ENCODE data around the gene TMEM35B.

The TMEM35B gene

GRCh38 chr1:34984793-34985608 is at the start of gene TMEM35B:
Gene TMEM35B, minus strand, starts transcription at chr1:34985347. Its CDS starts 42 bp downstream, at chr1:34985305.
- H3K9me2 ChIP-seq (replicated peaks; ENCODE audit: low read depth, low read length) = no peaks in the 10 kb centered on the region
- peak within 1 kb of the TSS; percentile 85 for H3K4me3 ChIP-seq (ENCODE audit: low read length, poor library complexity, severe bottlenecking)
- peaks cover 6% of the 10 kb centered on the region for H4K20me1 ChIP-seq (ENCODE audit: insufficient read depth, low read length, poor library complexity, severe bottlenecking)
- peaks cover 3% of the 10 kb centered on the region; the same call in 1 of the 2 replicates for H3F3A ChIP-seq (ENCODE audit: low read depth)
- TF ChIP-seq, protein P1, sequence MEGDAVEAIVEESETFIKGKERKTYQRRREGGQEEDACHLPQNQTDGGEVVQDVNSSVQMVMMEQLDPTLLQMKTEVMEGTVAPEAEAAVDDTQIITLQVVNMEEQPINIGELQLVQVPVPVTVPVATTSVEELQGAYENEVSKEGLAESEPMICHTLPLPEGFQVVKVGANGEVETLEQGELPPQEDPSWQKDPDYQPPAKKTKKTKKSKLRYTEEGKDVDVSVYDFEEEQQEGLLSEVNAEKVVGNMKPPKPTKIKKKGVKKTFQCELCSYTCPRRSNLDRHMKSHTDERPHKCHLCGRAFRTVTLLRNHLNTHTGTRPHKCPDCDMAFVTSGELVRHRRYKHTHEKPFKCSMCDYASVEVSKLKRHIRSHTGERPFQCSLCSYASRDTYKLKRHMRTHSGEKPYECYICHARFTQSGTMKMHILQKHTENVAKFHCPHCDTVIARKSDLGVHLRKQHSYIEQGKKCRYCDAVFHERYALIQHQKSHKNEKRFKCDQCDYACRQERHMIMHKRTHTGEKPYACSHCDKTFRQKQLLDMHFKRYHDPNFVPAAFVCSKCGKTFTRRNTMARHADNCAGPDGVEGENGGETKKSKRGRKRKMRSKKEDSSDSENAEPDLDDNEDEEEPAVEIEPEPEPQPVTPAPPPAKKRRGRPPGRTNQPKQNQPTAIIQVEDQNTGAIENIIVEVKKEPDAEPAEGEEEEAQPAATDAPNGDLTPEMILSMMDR (conservative IDR thresholded peaks at IDR 0.05; ENCODE audit: low read length) = peak; percentile 34
- TF ChIP-seq EZH2phosphoT487 (IDR thresholded peaks at IDR 0.05; ENCODE audit: borderline replicate concordance) = no peak
- H3K27me3 ChIP-seq (ENCODE audit: insufficient read depth, low read length, poor library complexity, severe bottlenecking) = no peaks in the 10 kb centered on the region
- peaks cover 19% of the 10 kb centered on the region for H3K4me1 ChIP-seq (ENCODE audit: insufficient read depth, low read length, poor library complexity, severe bottlenecking)
- H2AFZ ChIP-seq (ENCODE audit: low read length) = peak within 1 kb of the TSS; percentile 70
- peak within 1 kb of the TSS; percentile 97 for H3K4me2 ChIP-seq (ENCODE audit: low read depth, low read length, poor library complexity, severe bottlenecking)
- peaks cover 13% of the 10 kb centered on the region; the same call in 1 of the 2 replicates for H3K36me3 ChIP-seq (ENCODE audit: insufficient read depth, low read length)
- no peaks in the 10 kb centered on the region for H3K9me3 ChIP-seq (ENCODE audit: insufficient read depth, low read depth, low read length)
- H3K79me2 ChIP-seq (ENCODE audit: insufficient read depth, low read length) = peaks cover 37% of the 10 kb centered on the region
- peak within 1 kb of the TSS; percentile 78 for H3K9ac ChIP-seq (ENCODE audit: low read depth, low read length, poor library complexity, severe bottlenecking)

DNA sequence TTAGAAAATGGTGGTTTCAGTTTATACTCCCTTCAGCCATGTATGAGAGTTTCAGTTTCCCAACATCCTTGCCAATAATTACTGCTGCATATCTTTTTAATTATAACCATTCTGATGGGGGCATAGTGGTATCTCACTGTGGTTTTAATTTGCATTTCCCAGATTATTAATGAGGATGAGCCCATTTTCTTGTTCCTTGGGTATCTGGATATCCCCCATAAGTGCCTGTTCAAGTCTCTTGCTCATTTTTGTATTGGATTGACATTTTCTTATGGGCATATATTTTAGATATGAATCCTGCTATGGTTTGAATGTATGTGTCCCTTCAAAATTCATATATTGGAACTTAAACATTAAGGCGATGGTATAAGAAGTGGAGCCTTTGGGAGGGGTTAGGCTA is 48.2 kb upstream of the TMEM35B start:
- H3K79me2 ChIP-seq (ENCODE audit: insufficient read depth, low read length) = peaks cover 31% of the 10 kb centered on the region
- no peak for TF ChIP-seq EZH2phosphoT487 (IDR thresholded peaks at IDR 0.05; ENCODE audit: borderline replicate concordance)
- TF ChIP-seq, protein P1 (conservative IDR thresholded peaks at IDR 0.05; ENCODE audit: low read length) = no peak
- peaks cover 15% of the 10 kb centered on the region for H3K4me1 ChIP-seq (ENCODE audit: insufficient read depth, low read length, poor library complexity, severe bottlenecking)
- peaks cover 11% of the 10 kb centered on the region for H4K20me1 ChIP-seq (ENCODE audit: insufficient read depth, low read length, poor library complexity, severe bottlenecking)
- no peak overlapping the region for H2AFZ ChIP-seq (ENCODE audit: low read length)
- H3K4me2 ChIP-seq (ENCODE audit: low read depth, low read length, poor library complexity, severe bottlenecking) = no peak overlapping the region
- H3F3A ChIP-seq (ENCODE audit: low read depth) = no peaks in the 10 kb centered on the region
- no peaks in the 10 kb centered on the region for H3K9me2 ChIP-seq (replicated peaks; ENCODE audit: low read depth, low read length)
- no peak overlapping the region for H3K4me3 ChIP-seq (ENCODE audit: low read length, poor library complexity, severe bottlenecking)
- peaks cover 6% of the 10 kb centered on the region for H3K27me3 ChIP-seq (ENCODE audit: insufficient read depth, low read length, poor library complexity, severe bottlenecking)
- no peak overlapping the region for H3K9ac ChIP-seq (ENCODE audit: low read depth, low read length, poor library complexity, severe bottlenecking)
- H3K9me3 ChIP-seq (ENCODE audit: insufficient read depth, low read depth, low read length) = peaks cover 17% of the 10 kb centered on the region
- no peaks in the 10 kb centered on the region; the same call in 1 of the 2 replicates for H3K36me3 ChIP-seq (ENCODE audit: insufficient read depth, low read length)

- Histone ChIP-seq H3K36me3 (ENCODE audit: insufficient read depth, low read length) (no peaks in the 10 kb centered on the region; the same call in 1 of the 2 replicates), H3K27me3 (ENCODE audit: insufficient read depth, low read length, poor library complexity, severe bottlenecking) (peaks cover 6% of the 10 kb centered on the region), H3K9ac (ENCODE audit: low read depth, low read length, poor library complexity, severe bottlenecking) (no peak overlapping the region), H4K20me1 (ENCODE audit: insufficient read depth, low read length, poor library complexity, severe bottlenecking) (peaks cover 11% of the 10 kb centered on the region), H3K9me3 (ENCODE audit: insufficient read depth, low read depth, low read length) (peaks cover 17% of the 10 kb centered on the region), H3K4me3 (ENCODE audit: low read length, poor library complexity, severe bottlenecking) (peak overlapping the region; percentile 85), H2AFZ (ENCODE audit: low read length) (no peak overlapping the region), H3K9me2 (replicated peaks; ENCODE audit: low read depth, low read length) (no peaks in the 10 kb centered on the region), H3K4me1 (ENCODE audit: insufficient read depth, low read length, poor library complexity, severe bottlenecking) (peaks cover 20% of the 10 kb centered on the region), H3F3A (ENCODE audit: low read depth) (no peaks in the 10 kb centered on the region), H3K79me2 (ENCODE audit: insufficient read depth, low read length) (peaks cover 41% of the 10 kb centered on the region), H3K4me2 (ENCODE audit: low read depth, low read length, poor library complexity, severe bottlenecking) (peak overlapping the region; percentile 90)
- TF ChIP-seq, protein P1 (conservative IDR thresholded peaks at IDR 0.05; ENCODE audit: low read length) = no peak
- TF ChIP-seq EZH2phosphoT487 (IDR thresholded peaks at IDR 0.05; ENCODE audit: borderline replicate concordance) = no peak
Measured at GRCh38 chr1:35032384-35032739, 47.2 kb upstream of the TMEM35B start.

All from Loucy (cell line).